NCI-H345 treated with DMSO at 0.1 percent for 48 hours (cell line): ENCODE results near the gene TSKS.

ENCODE experiments used
- DNase-seq: peaks from one replicate; lab custom pipeline; 2025; ENCODE audit not compliant: unreplicated experiment; lab: John Stamatoyannopoulos, UW

Gene TSKS

GRCh38 chr19:49795615-49796014 lies 32.5 kb upstream of the TSKS start:
- DNase-seq: no peak

- no peak for DNase-seq
Measured at GRCh38 chr19:49793561-49793840, 30.4 kb upstream of the TSKS start.

GRCh38 chr19:49792829-49793560 lies 29.9 kb upstream of the TSKS start:
- no peak for DNase-seq

- no peak for DNase-seq
Measured at GRCh38 chr19:49791776-49792445, 28.8 kb upstream of the TSKS start.

- no peak for DNase-seq
Measured at GRCh38 chr19:49790866-49791265, 27.8 kb upstream of the TSKS start.

GRCh38 chr19:49788857-49789256 lies 25.8 kb upstream of the TSKS start:
- no peak for DNase-seq

GRCh38 chr19:49787746-49788145 lies 24.6 kb upstream of the TSKS start:
- DNase-seq: no peak

GRCh38 chr19:49786376-49786820 lies 23.3 kb upstream of the TSKS start:
- DNase-seq: no peak

- DNase-seq: no peak
Measured at GRCh38 chr19:49782515-49782914, 19.4 kb upstream of the TSKS start.

- DNase-seq: no peak
Measured at GRCh38 chr19:49781394-49781793, 18.3 kb upstream of the TSKS start.

GRCh38 chr19:49780861-49781260 lies 17.8 kb upstream of the TSKS start:
- no peak for DNase-seq

- no peak for DNase-seq
Measured at GRCh38 chr19:49779731-49780555, 16.8 kb upstream of the TSKS start.

- DNase-seq: no peak
Measured at GRCh38 chr19:49776371-49776764, 13.3 kb upstream of the TSKS start.

GRCh38 chr19:49775742-49776370 lies 12.8 kb upstream of the TSKS start:
- DNase-seq: no peak

GRCh38 chr19:49774969-49775368 lies 11.9 kb upstream of the TSKS start:
- no peak for DNase-seq

- DNase-seq: no peak
Measured at GRCh38 chr19:49773663-49774350, 10.7 kb upstream of the TSKS start.

GRCh38 chr19:49772850-49773432 lies 9.8 kb upstream of the TSKS start:
- no peak for DNase-seq

GRCh38 chr19:49771674-49772139 lies 8.6 kb upstream of the TSKS start:
- no peak for DNase-seq

GRCh38 chr19:49770529-49770928 lies 7.4 kb upstream of the TSKS start:
- no peak for DNase-seq

GRCh38 chr19:49767967-49768581 lies 5.0 kb upstream of the TSKS start:
- DNase-seq: no peak
